ENCODE data around the gene PABPN1.

- TF ChIP-seq, protein P1, sequence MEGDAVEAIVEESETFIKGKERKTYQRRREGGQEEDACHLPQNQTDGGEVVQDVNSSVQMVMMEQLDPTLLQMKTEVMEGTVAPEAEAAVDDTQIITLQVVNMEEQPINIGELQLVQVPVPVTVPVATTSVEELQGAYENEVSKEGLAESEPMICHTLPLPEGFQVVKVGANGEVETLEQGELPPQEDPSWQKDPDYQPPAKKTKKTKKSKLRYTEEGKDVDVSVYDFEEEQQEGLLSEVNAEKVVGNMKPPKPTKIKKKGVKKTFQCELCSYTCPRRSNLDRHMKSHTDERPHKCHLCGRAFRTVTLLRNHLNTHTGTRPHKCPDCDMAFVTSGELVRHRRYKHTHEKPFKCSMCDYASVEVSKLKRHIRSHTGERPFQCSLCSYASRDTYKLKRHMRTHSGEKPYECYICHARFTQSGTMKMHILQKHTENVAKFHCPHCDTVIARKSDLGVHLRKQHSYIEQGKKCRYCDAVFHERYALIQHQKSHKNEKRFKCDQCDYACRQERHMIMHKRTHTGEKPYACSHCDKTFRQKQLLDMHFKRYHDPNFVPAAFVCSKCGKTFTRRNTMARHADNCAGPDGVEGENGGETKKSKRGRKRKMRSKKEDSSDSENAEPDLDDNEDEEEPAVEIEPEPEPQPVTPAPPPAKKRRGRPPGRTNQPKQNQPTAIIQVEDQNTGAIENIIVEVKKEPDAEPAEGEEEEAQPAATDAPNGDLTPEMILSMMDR (IDR thresholded peaks at IDR 0.05) = no peak
- peak in 1 of 2 donors; percentile 11 for TF ChIP-seq POLR2A (IDR thresholded peaks at IDR 0.05)
Observed at GRCh38 chr14:23300687-23301223, 20.5 kb upstream of the PABPN1 start.

All from Peyer's patch (tissue), 4 donors.